GM23338 (cell line): ENCODE data around the gene MGLL. TPM values are rescaled to one million over a fixed set of nuclear protein-coding genes. Genes with fewer than 3 reads are reported as not detected.

ENCODE experiments used
- ATAC-seq: fragments of 200-7000 bp; cut with Tn5 transposase; 3 replicates; pipeline ENCODE4 v1.9.1; 2020
- DNase-seq: peaks from one replicate; pipeline ENCODE4 v3.0.0-alpha.2; 2015; ENCODE audit warnings: low spot score
- H2AFZ ChIP-seq: fragments of 200-600 bp; sonication (generic); 2 replicates; pipeline ENCODE4 v1.8.0; 2016; ENCODE audit warnings: antibody characterized with exemption, mild to moderate bottlenecking, moderate library complexity
- H3F3A ChIP-seq: fragments of 200-600 bp; sonication (generic); replicated peaks from 2 replicates; pipeline ENCODE4 v1.8.0; 2017; ENCODE audit warnings: antibody characterized with exemption, mixed run types, low read depth
- H3K27ac ChIP-seq: fragments of 200-600 bp; sonication (generic); 2 replicates; pipeline ENCODE4 v1.6.1; 2016; ENCODE audit warnings: low read depth
- H3K27me3 ChIP-seq: fragments of 200-600 bp; sonication (generic); 2 replicates; pipeline ENCODE4 v1.8.0; 2016; ENCODE audit warnings: mild to moderate bottlenecking, mixed run types, moderate library complexity; ENCODE audit not compliant: insufficient read depth
- H3K36me3 ChIP-seq: fragments of 200-600 bp; sonication (generic); 2 replicates; pipeline ENCODE4 v1.8.0; 2016; ENCODE audit warnings: mild to moderate bottlenecking; ENCODE audit not compliant: insufficient read depth
- H3K4me1 ChIP-seq: fragments of 200-600 bp; sonication (generic); 2 replicates; pipeline ENCODE4 v1.8.0; 2016; ENCODE audit warnings: mild to moderate bottlenecking, moderate library complexity; ENCODE audit not compliant: insufficient read depth
- H3K4me2 ChIP-seq: fragments of 200-600 bp; sonication (generic); 2 replicates; pipeline ENCODE4 v1.7.1; 2017; ENCODE audit warnings: mixed run types
- H3K4me3 ChIP-seq: fragments of 200-600 bp; sonication (generic); 2 replicates; pipeline ENCODE4 v1.6.1; 2016; ENCODE audit warnings: mixed run types
- H3K79me2 ChIP-seq: fragments of 200-600 bp; sonication (generic); replicated peaks from 2 replicates; pipeline ENCODE4 v1.8.0; 2017; ENCODE audit warnings: mild to moderate bottlenecking; ENCODE audit not compliant: insufficient read depth
- H3K9me2 ChIP-seq: fragments of 200-600 bp; sonication (generic); 2 replicates; pipeline ENCODE4 v1.8.0; 2017; ENCODE audit not compliant: insufficient read depth
- H4K20me1 ChIP-seq: fragments of 200-600 bp; sonication (generic); replicated peaks from 2 replicates; pipeline ENCODE4 v1.8.0; 2017; ENCODE audit warnings: mild to moderate bottlenecking; ENCODE audit not compliant: insufficient read depth
- H3K27ac Mint-ChIP-seq: 2 replicates; pipeline ENCODE4 v1.8.0; 2020; ENCODE audit warnings: inconsistent platforms, mild to moderate bottlenecking, moderate library complexity, mixed read lengths
- H3K27me3 Mint-ChIP-seq: 3 replicates; pipeline ENCODE4 v1.8.0; 2022; ENCODE audit warnings: low read depth, mild to moderate bottlenecking, moderate library complexity, mixed read lengths, inconsistent platforms; ENCODE audit not compliant: insufficient read depth, poor library complexity
- H3K36me3 Mint-ChIP-seq: 3 replicates; pipeline ENCODE4 v1.8.0; 2021; ENCODE audit warnings: low read depth, mild to moderate bottlenecking, inconsistent platforms, moderate library complexity, mixed read lengths
- H3K4me1 Mint-ChIP-seq: 3 replicates; pipeline ENCODE4 v1.8.0; 2020; ENCODE audit warnings: mild to moderate bottlenecking, inconsistent platforms, mixed read lengths
- H3K4me3 Mint-ChIP-seq: 3 replicates; pipeline ENCODE4 v1.8.0; 2021; ENCODE audit warnings: moderate library complexity, mild to moderate bottlenecking, inconsistent platforms, mixed read lengths
- H3K9me3 Mint-ChIP-seq: 3 replicates; pipeline ENCODE4 v1.8.0; 2020; ENCODE audit warnings: moderate library complexity, mild to moderate bottlenecking, inconsistent platforms, mixed read lengths
- CREB1 ChIP-seq: fragments of 250-450 bp; sonication (Bioruptor Pico); IDR thresholded peaks from 2 replicates; pipeline ENCODE4 v1.5.0; 2020; ENCODE audit warnings: low read depth, mild to moderate bottlenecking, moderate library complexity
- EZH2 ChIP-seq: fragments of 200-600 bp; sonication (generic); IDR thresholded peaks from one replicate; pipeline ENCODE4 v1.8.0; 2017; ENCODE audit warnings: antibody characterized with exemption, mild to moderate bottlenecking, low read depth; ENCODE audit not compliant: unreplicated experiment
- EZH2phosphoT487 ChIP-seq: fragments of 200-600 bp; sonication (generic); IDR thresholded peaks from one replicate; pipeline ENCODE4 v1.8.1; 2018; ENCODE audit warnings: antibody characterized with exemption; ENCODE audit not compliant: unreplicated experiment
- JUNB ChIP-seq: IDR thresholded peaks from one replicate; pipeline ENCODE4 v1.6.1; 2016; ENCODE audit warnings: antibody characterized with exemption; ENCODE audit not compliant: unreplicated experiment
- NANOG ChIP-seq: IDR thresholded peaks from 2 replicates; pipeline ENCODE4 v1.6.1; 2016; ENCODE audit warnings: antibody characterized with exemption, borderline replicate concordance
- POLR2AphosphoS5 ChIP-seq: IDR thresholded peaks from 2 replicates; pipeline ENCODE4 v1.6.1; 2016; ENCODE audit warnings: antibody characterized with exemption, low read depth
- REST ChIP-seq: IDR thresholded peaks from one replicate; pipeline ENCODE4 v1.6.1; 2018; ENCODE audit warnings: antibody characterized with exemption; ENCODE audit not compliant: unreplicated experiment
- STAT1 ChIP-seq: IDR thresholded peaks from one replicate; pipeline ENCODE4 v1.6.1; 2016; ENCODE audit warnings: antibody characterized with exemption; ENCODE audit not compliant: unreplicated experiment
- ZNF114 ChIP-seq: fragments of 250-450 bp; sonication (Bioruptor Pico); IDR thresholded peaks from 2 replicates; pipeline ENCODE4 v1.5.0; 2020; ENCODE audit warnings: mild to moderate bottlenecking, moderate library complexity
- ZNF331 ChIP-seq: fragments of 250-450 bp; sonication (Bioruptor Pico); IDR thresholded peaks from 2 replicates; pipeline ENCODE4 v1.5.0; 2020; ENCODE audit warnings: low read depth, mild to moderate bottlenecking, moderate library complexity
- polyA plus RNA-seq: library from polyadenylated mRNA; unstranded; fragments of >200 nt; fragmentation: Nextera tagmentation; extraction: Ambion mirVana; gene quantifications from 2 replicates; pipeline ENCODE4 v1.2.1, GENCODE V29; 2016
- total RNA-seq: library from RNA; depleted of rRNA; stranded (reverse); fragments of >200 nt; shearing (Covaris generic); gene quantifications from 2 replicates; pipeline ENCODE4 v1.2.3, GENCODE V29; 2014
- TF ChIP-seq, protein P1 (sequence below): fragments of 250-450 bp; sonication (Bioruptor Pico); IDR thresholded peaks from 2 replicates; pipeline ENCODE4 v1.5.0; 2020; ENCODE audit warnings: mild to moderate bottlenecking, moderate library complexity
- TF ChIP-seq, protein P2 (sequence below), 2 experiments: fragments of 200-600 bp in 1 of 2; sonication (generic) in 1 of 2; conservative IDR thresholded peaks; 2 replicates each; pipeline versions ENCODE4 v1.5.1 to v1.6.1; 2016 to 2017; ENCODE audit warnings: antibody characterized with exemption in 2 of 2, low read depth in 2 of 2, mild to moderate bottlenecking in 2 of 2, moderate library complexity in 1 of 2
- TF ChIP-seq, protein P3 (sequence below): IDR thresholded peaks from 2 replicates; pipeline ENCODE4 v1.6.1; 2016; ENCODE audit warnings: antibody characterized with exemption

The MGLL gene
- total and polyA plus RNA-seq, 2 experiments from 2014 or later, result 0.71 to 0.83 TPM

- Mint-ChIP-seq H3K27me3 (no peaks in the 10 kb centered on the region), H3K27ac (no peak overlapping the region), H3K4me1 (peaks cover 21% of the 10 kb centered on the region), H3K4me3 (no peak overlapping the region), H3K36me3 (no peaks in the 10 kb centered on the region), H3K9me3 (no peaks in the 10 kb centered on the region)
- Histone ChIP-seq H3K9me2 (no peaks in the 10 kb centered on the region), H3F3A (no peaks in the 10 kb centered on the region), H3K4me3 (no peak overlapping the region), H3K36me3 (no peaks in the 10 kb centered on the region), H2AFZ (peak overlapping the region; percentile 94), H3K79me2 (no peaks in the 10 kb centered on the region), H3K27ac (no peak overlapping the region), H3K4me1 (peaks cover 4% of the 10 kb centered on the region), H3K27me3 (no peaks in the 10 kb centered on the region), H4K20me1 (no peaks in the 10 kb centered on the region), H3K4me2 (no peak overlapping the region)
- TF ChIP-seq NANOG (no peak), ZNF114 (no peak), POLR2AphosphoS5 (no peak), CREB1 (CRISPR knock-in tag) (no peak), ZNF331 (CRISPR knock-in tag) (no peak), REST (no peak), EZH2phosphoT487 (no peak), JUNB (no peak), STAT1 (no peak), EZH2 (no peak)
- TF ChIP-seq, protein P1, sequence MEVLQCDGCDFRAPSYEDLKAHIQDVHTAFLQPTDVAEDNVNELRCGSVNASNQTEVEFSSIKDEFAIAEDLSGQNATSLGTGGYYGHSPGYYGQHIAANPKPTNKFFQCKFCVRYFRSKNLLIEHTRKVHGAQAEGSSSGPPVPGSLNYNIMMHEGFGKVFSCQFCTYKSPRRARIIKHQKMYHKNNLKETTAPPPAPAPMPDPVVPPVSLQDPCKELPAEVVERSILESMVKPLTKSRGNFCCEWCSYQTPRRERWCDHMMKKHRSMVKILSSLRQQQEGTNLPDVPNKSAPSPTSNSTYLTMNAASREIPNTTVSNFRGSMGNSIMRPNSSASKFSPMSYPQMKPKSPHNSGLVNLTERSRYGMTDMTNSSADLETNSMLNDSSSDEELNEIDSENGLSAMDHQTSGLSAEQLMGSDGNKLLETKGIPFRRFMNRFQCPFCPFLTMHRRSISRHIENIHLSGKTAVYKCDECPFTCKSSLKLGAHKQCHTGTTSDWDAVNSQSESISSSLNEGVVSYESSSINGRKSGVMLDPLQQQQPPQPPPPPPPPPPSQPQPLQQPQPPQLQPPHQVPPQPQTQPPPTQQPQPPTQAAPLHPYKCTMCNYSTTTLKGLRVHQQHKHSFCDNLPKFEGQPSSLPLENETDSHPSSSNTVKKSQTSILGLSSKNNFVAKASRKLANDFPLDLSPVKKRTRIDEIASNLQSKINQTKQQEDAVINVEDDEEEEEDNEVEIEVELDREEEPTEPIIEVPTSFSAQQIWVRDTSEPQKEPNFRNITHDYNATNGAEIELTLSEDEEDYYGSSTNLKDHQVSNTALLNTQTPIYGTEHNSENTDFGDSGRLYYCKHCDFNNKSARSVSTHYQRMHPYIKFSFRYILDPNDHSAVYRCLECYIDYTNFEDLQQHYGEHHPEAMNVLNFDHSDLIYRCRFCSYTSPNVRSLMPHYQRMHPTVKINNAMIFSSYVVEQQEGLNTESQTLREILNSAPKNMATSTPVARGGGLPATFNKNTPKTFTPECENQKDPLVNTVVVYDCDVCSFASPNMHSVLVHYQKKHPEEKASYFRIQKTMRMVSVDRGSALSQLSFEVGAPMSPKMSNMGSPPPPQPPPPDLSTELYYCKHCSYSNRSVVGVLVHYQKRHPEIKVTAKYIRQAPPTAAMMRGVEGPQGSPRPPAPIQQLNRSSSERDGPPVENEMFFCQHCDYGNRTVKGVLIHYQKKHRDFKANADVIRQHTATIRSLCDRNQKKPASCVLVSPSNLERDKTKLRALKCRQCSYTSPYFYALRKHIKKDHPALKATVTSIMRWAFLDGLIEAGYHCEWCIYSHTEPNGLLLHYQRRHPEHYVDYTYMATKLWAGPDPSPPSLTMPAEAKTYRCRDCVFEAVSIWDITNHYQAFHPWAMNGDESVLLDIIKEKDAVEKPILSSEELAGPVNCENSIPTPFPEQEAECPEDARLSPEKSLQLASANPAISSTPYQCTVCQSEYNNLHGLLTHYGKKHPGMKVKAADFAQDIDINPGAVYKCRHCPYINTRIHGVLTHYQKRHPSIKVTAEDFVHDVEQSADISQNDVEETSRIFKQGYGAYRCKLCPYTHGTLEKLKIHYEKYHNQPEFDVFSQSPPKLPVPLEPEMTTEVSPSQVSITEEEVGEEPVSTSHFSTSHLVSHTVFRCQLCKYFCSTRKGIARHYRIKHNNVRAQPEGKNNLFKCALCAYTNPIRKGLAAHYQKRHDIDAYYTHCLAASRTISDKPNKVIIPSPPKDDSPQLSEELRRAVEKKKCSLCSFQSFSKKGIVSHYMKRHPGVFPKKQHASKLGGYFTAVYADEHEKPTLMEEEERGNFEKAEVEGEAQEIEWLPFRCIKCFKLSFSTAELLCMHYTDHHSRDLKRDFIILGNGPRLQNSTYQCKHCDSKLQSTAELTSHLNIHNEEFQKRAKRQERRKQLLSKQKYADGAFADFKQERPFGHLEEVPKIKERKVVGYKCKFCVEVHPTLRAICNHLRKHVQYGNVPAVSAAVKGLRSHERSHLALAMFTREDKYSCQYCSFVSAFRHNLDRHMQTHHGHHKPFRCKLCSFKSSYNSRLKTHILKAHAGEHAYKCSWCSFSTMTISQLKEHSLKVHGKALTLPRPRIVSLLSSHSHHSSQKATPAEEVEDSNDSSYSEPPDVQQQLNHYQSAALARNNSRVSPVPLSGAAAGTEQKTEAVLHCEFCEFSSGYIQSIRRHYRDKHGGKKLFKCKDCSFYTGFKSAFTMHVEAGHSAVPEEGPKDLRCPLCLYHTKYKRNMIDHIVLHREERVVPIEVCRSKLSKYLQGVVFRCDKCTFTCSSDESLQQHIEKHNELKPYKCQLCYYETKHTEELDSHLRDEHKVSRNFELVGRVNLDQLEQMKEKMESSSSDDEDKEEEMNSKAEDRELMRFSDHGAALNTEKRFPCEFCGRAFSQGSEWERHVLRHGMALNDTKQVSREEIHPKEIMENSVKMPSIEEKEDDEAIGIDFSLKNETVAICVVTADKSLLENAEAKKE, result no peak
- TF ChIP-seq, protein P2, sequence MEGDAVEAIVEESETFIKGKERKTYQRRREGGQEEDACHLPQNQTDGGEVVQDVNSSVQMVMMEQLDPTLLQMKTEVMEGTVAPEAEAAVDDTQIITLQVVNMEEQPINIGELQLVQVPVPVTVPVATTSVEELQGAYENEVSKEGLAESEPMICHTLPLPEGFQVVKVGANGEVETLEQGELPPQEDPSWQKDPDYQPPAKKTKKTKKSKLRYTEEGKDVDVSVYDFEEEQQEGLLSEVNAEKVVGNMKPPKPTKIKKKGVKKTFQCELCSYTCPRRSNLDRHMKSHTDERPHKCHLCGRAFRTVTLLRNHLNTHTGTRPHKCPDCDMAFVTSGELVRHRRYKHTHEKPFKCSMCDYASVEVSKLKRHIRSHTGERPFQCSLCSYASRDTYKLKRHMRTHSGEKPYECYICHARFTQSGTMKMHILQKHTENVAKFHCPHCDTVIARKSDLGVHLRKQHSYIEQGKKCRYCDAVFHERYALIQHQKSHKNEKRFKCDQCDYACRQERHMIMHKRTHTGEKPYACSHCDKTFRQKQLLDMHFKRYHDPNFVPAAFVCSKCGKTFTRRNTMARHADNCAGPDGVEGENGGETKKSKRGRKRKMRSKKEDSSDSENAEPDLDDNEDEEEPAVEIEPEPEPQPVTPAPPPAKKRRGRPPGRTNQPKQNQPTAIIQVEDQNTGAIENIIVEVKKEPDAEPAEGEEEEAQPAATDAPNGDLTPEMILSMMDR (conservative IDR thresholded peaks at IDR 0.05; ENCODE audit: low read depth in 2 of 2), result no peak
- TF ChIP-seq, protein P3, sequence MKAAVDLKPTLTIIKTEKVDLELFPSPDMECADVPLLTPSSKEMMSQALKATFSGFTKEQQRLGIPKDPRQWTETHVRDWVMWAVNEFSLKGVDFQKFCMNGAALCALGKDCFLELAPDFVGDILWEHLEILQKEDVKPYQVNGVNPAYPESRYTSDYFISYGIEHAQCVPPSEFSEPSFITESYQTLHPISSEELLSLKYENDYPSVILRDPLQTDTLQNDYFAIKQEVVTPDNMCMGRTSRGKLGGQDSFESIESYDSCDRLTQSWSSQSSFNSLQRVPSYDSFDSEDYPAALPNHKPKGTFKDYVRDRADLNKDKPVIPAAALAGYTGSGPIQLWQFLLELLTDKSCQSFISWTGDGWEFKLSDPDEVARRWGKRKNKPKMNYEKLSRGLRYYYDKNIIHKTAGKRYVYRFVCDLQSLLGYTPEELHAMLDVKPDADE, result no peak
- peak; percentile 17 for DNase-seq
- no peak for ATAC-seq
Measured at GRCh38 chr3:127848131-127849129, 26.1 kb upstream of the MGLL start.
